ENCODE results near the gene DLX4.

Gene DLX4

DNA sequence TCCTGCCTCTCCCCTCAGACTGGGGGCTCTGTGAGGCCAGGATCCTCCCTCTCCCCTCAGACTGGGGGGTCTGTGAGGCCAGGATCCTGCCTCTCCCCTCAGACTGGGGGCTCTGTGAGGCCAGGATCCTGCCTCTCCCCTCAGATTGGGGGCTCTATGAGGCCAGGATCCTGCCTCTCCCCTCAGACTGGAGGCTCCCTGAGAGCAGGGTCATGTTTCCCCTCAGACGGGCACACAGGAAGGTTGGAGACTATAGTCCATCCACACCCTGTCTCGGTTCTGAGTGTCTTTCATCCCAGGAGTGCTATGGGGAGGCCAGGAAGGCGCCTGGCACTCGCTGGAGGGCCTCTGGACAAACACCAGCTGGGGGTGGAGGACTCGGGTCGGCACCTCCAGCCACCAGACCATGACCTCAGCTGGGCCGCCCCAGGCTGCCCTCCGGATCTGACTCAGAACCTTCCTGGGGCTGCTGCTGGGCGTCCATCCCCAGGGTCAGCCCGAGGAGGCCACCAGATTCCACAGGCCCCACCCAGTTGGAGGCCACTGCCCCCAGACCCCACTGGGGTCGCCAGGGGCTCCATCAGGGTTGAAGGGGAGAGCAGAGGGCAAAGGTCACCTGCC, 21.9 kb upstream of the DLX4 start:
- no peak for DNase-seq (ENCODE audit: low read depth)

DNA sequence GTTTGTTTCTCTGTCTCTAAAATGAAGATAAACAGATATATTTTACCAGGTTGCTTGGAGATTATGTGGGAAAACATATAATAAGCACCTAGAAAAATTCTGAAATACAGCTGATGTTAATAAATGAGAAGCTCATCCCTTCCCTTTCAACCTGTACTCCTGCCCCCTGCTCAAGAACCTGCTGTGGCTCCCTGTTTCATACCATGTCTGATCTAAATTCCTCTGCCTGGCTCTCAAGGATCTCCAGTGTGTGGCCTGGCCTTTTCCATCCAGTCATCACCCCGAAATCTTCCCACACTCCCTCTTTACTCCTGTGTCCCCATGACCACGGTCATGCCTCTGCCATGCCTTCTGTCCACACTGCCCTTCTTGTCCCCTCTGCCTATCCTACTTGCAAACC, 19.4 kb upstream of the DLX4 start:
- DNase-seq (ENCODE audit: low read depth), result no peak

DNA sequence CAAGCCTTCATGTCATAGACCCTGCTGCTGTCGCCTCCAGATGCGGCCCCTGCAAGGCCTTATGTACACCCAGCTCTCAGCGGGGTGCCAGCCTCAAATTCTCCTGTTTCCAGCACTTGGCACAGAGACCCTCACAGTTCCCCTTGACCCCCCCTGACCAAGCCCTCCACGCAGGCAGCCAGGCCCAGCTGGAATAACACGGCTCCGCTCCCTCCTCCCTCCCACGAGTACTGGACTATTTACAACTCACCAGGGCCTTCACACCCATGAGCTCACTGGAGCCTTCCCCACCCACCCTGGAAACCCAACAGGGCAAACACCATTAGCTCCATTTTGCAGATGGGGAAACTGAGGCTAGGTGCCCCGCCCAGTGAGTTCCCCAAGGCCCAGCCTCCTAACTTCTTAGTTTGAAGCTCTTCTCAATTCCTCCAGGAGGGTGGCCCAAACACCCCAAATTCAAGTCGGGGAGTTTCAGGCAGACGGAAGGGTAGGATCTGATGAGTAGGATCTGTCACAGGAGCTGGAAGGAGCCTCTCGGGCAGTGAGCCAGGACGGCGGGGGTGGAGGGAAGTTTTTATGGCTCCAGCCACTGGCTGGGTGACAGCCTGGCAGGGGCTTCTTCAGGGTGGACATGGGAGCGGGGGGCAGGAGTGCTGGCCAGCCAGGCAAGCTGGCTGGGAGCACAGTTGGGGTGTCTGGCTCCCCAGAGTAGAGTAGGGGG, 17.5 kb upstream of the DLX4 start:
- DNase-seq (ENCODE audit: low read depth), result no peak

DNA sequence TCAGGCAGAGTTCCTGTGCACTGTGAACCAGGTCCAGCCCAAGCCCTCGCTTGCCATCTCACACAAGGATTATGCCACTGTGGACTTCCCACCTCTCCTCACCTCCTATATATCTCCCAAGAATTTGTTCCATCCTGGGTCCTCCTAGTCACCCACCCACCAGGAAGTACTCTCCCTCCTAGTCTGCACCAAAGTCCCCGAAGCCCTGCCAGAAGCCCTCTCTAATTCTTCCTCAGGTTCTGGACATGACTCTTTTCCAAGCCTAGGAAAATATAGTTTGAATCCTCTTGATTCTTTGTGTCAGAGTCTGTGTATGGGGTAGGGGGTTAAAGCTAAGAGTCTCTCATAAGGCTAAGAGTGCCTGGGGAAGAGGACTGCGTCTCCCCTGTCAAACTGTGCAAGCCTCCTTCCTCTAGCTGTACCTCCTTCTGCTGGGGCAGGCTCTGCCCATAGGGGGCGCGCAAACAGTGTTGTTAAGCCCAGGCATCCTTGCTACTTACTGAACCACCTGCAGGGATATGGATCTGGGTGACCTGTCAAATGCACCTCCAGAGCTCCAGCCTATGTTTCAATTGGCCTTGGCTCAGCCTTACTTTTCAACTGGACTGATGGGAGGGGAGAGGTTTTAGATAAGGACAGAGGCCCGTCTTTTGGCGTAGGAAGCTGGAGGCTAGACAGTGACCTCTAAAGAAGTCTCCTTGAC, 16.6 kb upstream of the DLX4 start:
- no peak for DNase-seq (ENCODE audit: low read depth)

DNA sequence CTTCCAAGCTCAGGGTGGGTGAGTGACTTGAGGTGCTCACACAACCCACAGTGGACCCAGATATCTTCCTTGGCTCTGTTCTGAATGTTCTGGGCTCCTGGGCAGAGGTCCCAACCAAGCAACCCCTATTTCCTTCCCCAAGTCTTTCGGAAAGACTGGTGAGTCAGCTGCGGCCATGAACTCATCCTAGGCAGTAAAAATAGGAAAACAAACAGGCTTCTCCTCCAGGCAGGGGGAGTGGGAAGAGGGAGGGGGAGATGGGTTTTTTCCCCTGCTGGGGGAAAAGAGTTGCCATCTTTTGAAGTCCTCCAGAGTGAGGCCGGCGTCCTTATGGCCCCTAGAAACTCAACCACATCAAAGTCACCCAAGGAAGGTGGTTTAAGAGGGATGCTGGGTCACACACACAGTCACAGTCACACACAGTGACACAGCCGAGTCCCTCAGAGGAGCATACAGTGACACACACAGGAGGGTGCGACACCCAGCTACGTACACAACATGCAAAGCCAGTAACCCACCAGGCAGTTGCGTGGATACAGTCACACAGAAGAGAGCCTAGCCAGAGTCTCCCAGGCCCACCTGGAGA, 16.0 kb upstream of the DLX4 start:
- no peak for DNase-seq (ENCODE audit: low read depth)

DNA sequence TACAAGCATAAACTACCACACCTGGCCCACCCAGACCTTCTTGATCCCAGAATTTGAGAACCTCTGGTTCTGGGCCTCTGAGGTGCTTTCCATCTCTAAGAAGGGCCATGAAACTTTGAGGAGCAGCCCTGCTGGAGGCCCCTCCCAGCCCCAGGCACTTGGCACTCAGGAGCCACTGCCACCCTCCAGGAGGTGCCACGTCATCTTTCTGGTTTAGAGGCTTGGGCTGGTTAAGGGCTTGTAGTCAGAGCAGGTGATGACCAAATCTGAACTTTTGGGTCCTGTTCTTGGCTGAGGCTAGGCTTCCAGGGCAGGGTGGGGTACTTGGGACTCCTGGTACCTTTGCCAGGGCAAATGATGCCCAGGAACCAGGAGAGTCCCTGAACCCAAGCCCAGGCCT, 13.8 kb upstream of the DLX4 start:
- DNase-seq (ENCODE audit: low read depth), result no peak

DNA sequence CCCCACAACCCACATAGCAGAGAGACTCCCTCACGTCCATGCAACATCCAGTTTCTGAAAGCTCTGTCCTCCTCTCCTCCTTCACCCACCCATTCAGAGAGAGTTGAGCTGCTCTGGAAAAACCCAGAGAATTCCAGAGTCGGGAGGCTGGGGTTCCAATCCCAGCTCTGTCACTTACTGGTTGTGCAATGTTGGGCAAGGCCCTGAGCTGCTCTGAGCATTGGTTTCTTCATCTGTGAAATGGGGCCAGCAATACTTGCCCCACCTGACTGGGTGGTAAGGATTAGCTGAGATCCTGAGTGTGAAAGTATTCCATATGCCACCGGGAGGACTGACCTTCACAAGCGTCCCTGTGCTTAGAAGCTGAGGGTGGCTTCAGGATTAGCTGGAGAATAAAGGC, 12.2 kb upstream of the DLX4 start:
- no peak for DNase-seq (ENCODE audit: low read depth)

DNA sequence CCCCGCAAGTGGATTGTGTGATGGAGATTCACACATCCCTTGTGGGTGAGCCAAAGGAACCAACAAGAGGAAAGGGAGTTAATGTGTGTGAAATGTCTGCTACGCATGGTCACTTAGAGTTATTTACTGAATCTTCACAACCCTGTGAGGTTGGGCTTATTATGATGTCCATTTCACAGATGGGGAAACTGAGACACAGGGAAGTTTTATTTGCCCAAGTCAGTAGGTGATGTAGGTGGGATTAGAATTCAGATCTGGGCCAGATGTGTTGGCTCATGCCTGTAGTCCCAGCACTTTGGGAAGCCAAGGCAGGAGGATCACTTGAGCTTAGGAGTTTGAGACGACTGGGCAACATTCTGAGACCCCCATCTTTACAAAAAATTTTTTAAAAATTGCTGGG, 11.6 kb upstream of the DLX4 start:
- no peak for DNase-seq (ENCODE audit: low read depth)

DNA sequence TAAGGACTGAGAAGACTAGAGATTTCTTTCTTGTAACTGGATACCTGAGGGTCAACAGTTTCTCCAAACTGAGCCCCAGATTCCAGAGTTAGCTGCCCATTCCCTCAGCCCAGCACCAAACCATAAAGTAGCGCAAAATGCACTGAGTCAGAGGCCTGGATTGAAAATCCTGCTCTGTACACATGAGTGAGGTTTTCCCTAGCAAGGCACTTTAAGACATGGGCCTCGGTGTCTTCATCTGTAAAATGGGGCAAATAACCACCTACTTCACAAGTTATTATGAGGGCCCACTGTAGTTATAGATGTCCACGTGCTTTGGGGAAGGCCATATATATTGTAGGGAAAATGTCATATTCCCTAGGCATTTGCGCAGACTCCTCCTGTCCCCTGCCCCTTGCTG, 10.3 kb upstream of the DLX4 start:
- no peak for DNase-seq (ENCODE audit: low read depth)

DNA sequence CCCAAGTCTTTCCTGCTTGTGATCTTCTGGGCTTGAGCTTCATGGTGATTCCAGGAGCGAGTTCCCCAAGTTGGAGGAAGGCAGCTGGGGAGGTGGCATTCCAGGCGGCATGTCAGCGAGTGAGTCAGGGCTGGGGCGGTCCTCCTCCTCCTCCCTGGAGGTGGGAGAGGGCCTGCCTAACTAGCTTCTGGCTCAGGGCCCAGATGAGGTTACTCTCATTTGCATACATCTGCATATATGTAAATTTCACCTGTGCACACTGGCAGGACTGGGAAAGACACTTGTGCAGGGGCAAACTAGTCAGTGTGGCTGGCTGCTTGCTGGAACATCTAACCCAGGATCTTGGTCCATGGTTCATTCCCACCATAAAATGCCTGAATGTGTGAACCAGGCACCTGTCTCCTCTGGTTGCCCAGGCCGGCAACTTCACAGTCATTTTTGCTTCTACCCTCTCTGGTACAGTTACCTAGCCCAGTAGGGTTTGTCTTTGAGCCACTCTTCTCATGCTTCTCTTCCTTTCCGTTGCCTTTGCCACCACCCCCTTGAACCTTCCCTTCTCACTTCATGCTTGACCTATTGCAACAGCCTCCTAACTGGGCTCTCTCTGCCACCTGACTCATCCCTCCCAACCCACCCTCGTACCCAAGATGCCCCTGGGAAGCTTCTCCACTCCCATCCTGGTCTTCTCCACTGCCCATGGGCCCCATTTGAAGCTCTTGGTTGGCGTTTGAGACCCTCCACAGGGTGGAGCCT, 9.6 kb upstream of the DLX4 start:
- DNase-seq (ENCODE audit: low read depth), result no peak

DNA sequence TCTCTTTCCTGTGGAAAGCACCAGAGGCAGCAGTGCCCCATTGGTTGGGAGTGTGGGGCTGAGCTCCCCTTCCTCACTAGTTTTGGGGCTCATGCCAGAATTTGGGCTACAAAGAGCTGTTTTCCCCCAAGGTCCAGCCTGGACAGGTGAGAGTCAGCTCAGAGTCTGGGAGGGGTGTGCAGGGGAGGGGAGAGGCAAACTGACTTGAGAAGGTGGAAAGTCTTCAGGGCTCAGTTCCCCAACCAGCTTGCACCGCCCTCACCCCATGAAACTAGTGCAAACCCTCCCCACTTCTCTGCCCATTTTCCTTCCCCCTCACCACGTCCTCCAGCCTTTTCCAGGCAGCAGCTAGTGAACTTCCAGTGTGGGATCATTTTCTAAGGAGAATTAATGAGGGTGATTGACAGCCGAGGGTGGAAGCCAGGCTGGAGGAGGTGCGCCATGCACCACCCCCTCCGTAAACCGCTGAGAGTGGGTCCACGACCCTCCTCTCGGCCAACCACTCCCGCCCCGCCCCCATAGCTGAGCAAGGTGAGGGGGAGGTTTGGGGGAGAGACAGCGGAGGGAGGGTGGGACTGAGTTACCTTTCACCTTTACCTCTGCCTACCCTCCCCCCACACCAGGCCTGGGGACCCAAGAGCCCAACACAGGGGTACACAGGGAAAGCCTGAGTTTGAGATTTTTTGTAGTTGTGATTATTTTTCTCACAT, 6.2 kb upstream of the DLX4 start:
- DNase-seq (ENCODE audit: low read depth), result no peak

DNA sequence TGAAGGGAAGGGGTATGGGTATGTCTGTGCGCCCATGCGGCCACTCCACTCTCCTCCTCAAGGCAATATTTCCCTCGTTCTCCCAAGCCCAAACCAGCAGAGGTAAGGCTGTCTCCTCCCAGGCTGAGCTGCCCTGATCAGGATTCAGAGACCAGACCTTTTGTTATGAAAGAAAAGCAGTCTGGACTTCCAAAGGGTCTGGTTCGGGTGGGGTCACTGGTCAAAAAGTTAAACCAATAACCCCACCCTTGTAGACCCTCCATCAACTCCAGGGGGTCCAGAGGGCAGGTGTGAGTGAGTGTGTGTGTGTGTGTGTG, 5.7 kb upstream of the DLX4 start:
- no peak for DNase-seq (ENCODE audit: low read depth)

DNA sequence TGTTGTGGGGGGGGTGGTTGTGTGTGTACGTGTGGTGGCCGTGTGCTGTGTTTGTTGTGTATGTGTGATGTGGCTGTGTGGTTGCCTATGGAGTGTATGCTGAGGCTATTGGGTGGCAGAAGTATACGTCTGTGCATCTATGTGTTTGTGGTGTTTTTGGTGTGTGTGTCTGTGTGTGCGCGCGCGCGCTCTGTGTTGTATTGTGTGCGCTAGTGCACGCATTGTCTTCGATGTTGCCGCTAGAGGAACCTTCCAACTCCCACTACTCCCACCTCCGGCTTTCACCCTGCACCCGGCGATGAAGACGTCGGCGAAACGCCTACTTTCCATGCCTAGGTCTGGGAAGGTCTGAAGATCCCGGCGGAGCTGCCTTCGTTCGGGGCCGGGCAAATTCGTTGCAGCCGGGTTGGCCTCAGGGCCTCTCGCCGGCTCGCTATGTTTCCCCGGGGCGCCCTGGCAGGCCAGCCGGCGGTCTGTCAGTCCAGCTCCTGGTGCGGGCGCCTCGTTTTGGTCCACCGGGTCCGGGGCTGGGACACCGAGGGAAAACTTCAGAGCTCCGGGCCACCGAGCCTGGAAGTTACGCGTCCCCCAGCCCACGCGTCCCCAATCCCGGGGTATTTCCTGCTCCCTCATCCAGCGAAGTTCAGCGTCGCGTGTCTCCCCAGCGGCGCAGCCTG, 5.2 kb upstream of the DLX4 start:
- no peak for DNase-seq (ENCODE audit: low read depth)

DNA sequence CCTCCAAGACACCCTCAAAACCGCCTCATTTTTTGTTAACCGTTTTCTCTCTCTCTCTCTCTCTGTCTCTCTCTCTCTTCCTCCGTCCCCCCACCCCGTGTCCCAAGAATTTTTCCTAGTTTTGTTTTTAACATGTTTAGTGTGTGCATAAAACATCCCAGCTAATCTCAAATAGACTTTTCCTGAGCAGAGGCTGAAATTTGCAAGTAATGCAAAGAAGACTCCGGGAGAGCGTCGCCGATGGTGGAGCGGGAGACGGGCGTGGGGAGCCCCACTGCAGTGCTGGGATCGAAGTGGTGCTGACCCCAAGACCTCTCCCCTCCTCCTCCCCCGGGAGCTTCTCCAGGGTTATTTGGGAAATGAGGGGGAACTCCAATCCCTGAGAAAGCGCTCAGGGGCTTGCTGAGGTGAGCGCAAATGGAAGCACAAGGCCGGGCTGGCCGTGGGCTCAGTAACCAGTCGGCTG, 4.7 kb upstream of the DLX4 start:
- no peak for DNase-seq (ENCODE audit: low read depth)

DNA sequence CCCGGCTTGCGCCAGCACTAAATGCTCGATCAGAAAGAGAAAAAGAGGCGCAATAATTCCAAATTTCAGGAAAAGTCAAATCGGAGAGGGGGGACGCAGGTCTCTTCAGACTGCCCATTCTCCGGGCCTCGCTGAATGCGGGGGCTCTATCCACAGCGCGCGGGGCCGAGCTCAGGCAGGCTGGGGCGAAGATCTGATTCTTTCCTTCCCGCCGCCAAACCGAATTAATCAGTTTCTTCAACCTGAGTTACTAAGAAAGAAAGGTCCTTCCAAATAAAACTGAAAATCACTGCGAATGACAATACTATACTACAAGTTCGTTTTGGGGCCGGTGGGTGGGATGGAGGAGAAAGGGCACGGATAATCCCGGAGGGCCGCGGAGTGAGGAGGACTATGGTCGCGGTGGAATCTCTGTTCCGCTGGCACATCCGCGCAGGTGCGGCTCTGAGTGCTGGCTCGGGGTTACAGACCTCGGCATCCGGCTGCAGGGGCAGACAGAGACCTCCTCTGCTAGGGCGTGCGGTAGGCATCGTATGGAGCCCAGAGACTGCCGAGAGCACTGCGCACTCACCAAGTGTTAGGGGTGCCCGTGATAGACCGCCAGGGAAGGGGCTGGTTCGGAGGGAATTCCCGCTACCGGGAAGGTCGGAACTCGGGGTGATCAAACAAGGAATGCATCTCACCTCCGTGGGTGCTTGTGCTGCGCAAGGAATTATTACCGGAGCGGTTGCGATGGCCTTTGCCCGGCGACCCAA, 4.0 kb upstream of the DLX4 start:
- no peak for DNase-seq (ENCODE audit: low read depth)

DNA sequence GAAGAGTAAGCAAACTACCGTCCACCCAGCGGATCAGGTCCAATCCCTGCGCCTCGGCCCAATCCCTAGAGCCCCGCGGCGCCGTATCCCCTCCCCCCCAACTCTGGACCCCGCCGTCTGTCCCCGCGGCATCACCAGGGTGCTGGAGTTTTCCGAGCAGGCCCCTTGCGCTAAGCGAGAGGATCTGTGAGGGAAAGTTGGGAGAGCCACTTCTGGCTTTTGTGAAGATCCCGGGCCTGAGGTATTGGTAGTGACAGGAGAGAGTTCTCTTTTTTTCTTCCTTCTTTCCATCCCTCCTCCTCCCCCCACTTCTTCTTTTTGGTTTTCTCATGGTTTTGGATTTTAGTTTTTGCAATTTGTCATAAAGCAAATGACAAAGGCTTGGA, 3.5 kb upstream of the DLX4 start:
- no peak for DNase-seq (ENCODE audit: low read depth)

DNA sequence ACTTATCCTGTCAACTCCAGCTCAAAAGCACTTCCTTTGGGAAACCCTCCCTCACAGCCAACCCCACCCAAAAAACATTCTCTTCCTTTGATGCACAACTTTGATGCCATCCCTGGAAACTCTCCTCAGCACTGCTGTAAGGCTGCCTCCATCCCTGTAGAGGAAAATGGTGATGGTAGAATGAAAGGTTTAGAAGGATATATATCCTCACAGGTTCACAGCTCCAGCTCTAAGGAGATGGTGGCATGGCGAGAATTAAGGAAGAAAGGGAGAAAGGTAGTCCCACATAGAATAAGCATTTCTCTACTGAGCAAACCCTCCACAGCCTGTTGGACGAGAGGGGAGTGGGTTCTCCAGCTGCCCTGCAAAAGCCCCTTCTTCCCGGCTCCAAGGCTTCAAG, 2.2 kb upstream of the DLX4 start:
- DNase-seq (ENCODE audit: low read depth), result no peak

DNA sequence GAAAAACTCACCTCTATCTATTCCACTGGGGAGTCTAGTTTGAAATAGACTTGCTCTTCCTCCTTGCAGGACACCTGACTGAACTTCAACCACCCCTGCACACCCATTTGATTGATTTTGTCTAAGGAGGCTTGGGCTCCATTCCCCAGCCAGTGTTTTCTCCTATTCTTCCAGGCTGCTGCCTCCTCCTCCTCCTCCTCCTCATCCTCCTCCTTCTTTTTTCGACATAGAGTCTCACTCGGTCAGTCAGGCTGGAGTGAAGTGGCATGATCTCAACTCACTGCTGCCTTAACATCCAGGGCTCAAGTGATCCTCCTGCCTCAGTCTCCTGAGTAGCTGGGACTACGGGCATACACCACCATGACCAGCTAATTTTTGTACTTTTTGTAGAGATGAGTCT, 1.8 kb upstream of the DLX4 start:
- no peak for DNase-seq (ENCODE audit: low read depth)

DNA sequence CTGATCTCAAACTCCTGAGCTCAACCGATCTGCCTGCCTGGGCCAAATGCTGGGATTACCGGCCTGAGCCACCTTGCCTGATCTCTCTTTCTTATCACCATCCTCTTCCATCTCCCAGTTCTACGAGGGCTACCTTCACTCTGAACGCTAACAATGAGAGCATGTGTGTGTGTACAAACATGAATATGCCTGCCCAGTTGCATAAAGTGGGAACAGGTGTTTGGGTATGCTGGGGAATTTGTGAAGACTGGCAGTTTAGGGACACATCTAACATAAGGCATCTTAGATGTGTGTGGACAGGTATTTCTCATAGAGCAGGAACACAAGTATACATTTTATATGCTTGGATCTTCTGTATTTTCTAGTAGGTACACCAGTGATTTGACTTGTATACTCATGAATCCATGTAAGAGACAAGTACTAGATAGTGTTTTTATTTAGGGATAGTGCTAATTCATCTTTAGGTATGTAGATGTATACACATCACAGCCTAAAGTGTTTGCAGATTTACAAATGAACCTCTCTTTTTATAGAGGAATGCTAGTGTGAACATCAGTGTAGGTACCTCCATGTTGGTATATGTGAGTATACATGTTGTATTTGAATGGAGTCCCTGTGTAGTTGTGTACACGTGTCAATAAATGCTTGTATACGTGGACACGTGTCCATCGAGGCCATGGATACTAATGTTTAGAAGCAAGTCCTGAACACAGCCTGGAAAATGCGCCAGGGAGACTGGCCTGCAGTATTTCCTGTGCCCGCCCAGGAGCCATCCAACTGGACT, 1.2 kb upstream of the DLX4 start:
- DNase-seq (ENCODE audit: low read depth), result no peak

All from non-pigmented ciliary epithelial cell (primary cell).